ENCODE data around the gene ASXL1. TPM values are rescaled to one million over a fixed set of nuclear protein-coding genes. Genes with fewer than 3 reads are reported as not detected.
"Not testable (repeated sequence)": the region's sequence is repeated elsewhere in the genome, so short reads cannot be mapped to it uniquely, and the experiment has no call there.

Gene ASXL1
- total RNA-seq, 1 donor = 61.7 TPM

DNA sequence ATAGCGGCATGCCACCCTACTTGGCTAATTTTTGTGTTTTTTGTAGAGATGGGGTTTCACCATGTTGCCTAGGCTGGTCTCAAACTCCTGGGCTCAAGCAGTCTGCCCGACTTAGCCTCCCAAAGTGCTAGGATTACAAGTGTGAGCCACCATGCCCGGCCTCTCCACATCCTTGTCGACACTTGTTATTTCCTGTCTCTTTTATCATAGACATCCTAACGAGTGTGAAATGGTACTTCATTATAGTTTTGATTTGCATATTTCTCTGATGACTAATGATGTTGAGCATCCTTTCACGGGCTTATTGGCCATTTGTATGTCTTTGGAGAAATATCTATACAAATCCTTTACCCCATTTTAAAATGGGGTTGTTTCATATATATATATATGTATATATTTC lies 39.0 kb upstream of the ASXL1 start:
- TF ChIP-seq, protein P1, sequence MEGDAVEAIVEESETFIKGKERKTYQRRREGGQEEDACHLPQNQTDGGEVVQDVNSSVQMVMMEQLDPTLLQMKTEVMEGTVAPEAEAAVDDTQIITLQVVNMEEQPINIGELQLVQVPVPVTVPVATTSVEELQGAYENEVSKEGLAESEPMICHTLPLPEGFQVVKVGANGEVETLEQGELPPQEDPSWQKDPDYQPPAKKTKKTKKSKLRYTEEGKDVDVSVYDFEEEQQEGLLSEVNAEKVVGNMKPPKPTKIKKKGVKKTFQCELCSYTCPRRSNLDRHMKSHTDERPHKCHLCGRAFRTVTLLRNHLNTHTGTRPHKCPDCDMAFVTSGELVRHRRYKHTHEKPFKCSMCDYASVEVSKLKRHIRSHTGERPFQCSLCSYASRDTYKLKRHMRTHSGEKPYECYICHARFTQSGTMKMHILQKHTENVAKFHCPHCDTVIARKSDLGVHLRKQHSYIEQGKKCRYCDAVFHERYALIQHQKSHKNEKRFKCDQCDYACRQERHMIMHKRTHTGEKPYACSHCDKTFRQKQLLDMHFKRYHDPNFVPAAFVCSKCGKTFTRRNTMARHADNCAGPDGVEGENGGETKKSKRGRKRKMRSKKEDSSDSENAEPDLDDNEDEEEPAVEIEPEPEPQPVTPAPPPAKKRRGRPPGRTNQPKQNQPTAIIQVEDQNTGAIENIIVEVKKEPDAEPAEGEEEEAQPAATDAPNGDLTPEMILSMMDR (IDR thresholded peaks at IDR 0.05; ENCODE audit: insufficient read depth, low read depth, low read length) = no peak
- DNase-seq (ENCODE audit: low read depth) = no peak
- H3K4me3 ChIP-seq (ENCODE audit: low read depth, low read length) = no peak overlapping the region

DNA sequence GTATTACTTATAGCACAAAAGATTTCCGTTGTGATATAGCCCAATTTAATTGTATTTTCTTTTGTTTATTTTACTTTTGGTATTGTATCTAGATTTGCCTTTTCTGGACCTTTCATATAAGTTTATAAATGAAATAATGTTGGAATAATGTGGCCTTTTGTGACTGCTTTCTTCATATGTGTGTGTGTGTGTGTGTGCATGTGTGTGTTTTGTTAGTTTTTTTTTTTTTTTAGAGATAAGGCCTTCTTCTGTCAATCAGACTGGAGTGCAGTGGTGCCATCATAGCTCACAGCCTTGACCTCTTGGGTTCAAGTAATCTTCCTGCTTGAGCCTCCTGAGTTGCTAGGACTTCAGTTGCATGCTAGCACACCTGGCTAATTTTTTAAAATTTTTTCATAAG lies 37.8 kb upstream of the ASXL1 start:
- TF ChIP-seq, protein P1 (IDR thresholded peaks at IDR 0.05; ENCODE audit: insufficient read depth, low read depth, low read length) = no peak
- DNase-seq (ENCODE audit: low read depth) = no peak
- H3K4me3 ChIP-seq (ENCODE audit: low read depth, low read length) = no peak overlapping the region

DNA sequence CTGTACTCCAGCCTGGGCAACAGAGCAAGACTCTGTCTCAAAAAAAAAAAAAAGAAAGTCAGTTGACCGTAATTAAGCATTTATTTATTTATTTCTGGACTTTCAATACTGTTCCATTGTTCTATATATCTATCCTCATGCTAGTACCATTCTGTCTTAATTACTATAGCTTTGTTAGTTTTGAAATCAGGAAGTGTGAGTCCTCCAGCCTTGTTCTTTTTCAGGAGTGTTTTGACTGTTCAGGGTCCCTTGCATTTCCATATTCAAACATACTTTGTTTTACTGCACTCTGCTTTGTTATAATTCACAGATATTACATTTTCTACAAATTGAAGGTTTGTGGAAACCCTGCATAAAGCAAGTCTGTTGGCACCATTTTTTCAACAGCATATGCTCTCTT lies 36.7 kb upstream of the ASXL1 start:
- TF ChIP-seq, protein P1 (IDR thresholded peaks at IDR 0.05; ENCODE audit: insufficient read depth, low read depth, low read length) = no peak
- no peak for DNase-seq (ENCODE audit: low read depth)
- H3K4me3 ChIP-seq (ENCODE audit: low read depth, low read length) = no peak overlapping the region

DNA sequence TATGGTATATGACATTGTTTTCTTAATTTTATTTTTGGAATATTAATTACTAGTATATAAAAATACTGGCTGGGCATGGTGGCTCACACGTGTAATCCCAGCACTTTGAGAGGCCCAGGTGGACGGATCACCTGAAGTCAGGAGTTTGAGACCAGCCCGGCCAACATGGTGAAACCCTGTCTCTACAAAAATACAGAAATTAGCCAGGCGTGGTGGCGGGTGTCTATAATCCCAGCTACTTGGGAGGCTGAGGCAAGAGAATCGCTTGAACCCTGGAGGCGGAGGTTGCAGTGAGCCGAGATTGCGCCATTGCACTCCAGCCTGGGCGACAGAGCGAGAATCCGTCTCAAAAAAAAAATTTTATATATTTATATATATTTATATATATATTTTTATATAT lies 35.9 kb upstream of the ASXL1 start:
- DNase-seq (ENCODE audit: low read depth); H3K4me3 ChIP-seq (ENCODE audit: low read depth, low read length): not testable (repeated sequence)

DNA sequence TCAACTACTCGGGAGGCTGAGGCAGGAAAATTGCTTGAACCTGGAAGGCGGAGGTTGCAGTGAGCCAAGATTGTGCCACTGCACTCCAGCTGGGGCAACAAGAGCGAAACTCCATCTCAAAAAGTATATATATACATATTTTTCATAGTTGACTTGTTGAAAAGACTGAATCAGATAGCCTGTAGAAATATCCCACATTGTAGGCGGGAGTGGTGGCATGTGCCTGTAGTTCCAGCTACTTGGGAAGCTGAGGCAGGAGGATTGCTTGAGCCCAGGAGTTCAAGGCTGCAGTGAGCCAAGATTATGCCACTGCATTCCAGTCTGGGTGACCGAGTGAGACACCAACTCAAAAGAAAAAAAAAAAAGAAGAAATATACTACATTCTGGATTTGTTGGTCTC lies 34.4 kb upstream of the ASXL1 start:
- not testable (repeated sequence) for DNase-seq (ENCODE audit: low read depth); H3K4me3 ChIP-seq (ENCODE audit: low read depth, low read length)

DNA sequence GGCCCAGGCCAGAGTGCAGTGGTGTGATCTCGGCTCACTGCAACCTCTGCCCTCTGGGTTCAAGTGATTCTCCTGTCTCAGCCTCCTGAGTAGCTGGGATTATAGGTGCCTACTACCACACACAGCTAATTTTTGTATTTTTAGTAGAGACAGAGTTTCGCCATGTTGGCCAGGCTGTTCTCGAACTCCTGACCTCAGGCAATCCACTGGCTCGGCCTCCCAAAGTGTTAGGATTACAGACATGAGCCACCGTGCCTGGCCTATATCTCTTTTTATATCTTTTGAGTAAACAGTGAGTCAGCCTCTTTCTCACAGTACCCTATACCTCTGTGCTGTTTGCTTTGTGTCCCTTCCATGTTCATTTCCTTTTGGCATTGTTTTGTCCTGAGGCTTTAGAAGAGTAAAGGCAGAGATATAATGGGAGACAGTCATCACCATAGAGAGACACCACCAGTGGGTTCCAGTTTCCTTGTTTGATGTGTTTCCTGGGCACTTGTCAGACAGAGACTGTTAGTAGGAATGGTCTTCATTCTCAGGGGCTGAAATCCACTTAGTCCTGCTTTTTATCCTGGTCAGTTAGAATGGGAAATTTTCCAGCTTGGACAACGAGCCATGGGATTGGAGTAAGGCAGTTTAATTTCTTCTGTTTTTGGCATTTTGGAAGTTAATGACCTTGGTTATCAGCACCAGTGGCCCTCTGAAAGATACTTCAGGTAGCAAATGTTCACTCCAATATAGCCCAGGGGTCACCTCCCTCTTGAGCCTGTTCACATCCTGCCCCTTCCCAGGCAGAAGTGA lies 32.2 kb upstream of the ASXL1 start:
- H3K4me3 ChIP-seq (ENCODE audit: low read depth, low read length) = no peak overlapping the region
- TF ChIP-seq, protein P1 (IDR thresholded peaks at IDR 0.05; ENCODE audit: insufficient read depth, low read depth, low read length) = no peak
- DNase-seq (ENCODE audit: low read depth) = peak; percentile 82

DNA sequence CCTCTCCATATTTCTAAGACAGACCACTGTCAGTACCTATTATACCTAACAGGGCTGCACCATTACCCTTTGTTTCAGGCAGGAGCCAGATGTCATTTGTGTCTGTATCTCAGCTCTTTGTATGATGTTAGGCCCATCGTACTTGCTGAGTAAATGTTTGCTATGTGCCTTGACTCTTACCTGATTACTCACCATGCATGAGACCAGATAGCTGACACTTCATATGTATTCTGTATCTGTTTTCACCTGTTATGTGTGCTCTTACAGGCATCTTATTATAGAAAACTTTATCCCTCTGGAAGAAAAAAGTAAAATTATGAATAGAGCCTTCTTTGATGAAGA lies 31.7 kb upstream of the ASXL1 start:
- TF ChIP-seq, protein P1 (IDR thresholded peaks at IDR 0.05; ENCODE audit: insufficient read depth, low read depth, low read length) = no peak
- DNase-seq (ENCODE audit: low read depth) = no peak

DNA sequence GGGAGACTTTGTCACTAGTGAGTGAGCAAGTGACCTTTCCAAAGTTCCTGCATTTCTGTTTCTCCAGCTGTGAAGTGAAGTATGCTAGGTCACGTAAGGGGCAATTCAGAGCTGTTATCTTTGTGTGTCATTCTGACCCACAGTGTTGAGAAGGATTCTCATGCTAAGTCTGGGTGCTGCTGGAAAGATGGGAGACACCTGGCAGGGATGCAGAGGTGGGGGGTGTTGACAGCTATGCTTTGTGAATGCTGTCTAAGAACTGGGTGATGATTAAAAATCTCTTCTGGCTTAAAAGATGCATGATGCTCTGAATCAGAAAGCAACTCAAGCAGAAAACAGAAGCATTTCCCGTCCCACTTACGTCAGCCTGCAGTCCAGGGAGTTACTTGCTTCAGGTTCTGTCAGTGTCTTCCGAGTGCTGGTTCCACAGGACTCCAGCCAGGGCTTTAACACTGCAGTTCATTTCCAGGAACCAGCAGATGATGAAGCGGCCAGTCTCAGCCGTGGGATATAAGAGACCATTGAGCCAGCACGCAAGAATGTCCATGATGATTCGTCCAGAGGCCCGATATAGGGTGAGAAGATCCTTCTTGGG lies 30.9 kb upstream of the ASXL1 start:
- H3K4me3 ChIP-seq (ENCODE audit: low read depth, low read length) = no peak overlapping the region
- TF ChIP-seq, protein P1 (IDR thresholded peaks at IDR 0.05; ENCODE audit: insufficient read depth, low read depth, low read length) = no peak
- peak; percentile 71 for DNase-seq (ENCODE audit: low read depth)

More for the DNA sequence above, 31.7 kb upstream of the ASXL1 start:
- no peak overlapping the region for H3K4me3 ChIP-seq (ENCODE audit: low read depth, low read length)
